GM23338 (cell line): ENCODE measurements around the gene PPFIBP1. TPM values are rescaled to one million over a fixed set of nuclear protein-coding genes. Genes with fewer than 3 reads are reported as not detected.

Experiments
- ATAC-seq: fragments of 200-7000 bp; cut with Tn5 transposase; 3 replicates; pipeline ENCODE4 v1.9.1; 2020
- DNase-seq: peaks from one replicate; pipeline ENCODE4 v3.0.0-alpha.2; 2015; ENCODE audit warnings: low spot score
- H2AFZ ChIP-seq: fragments of 200-600 bp; sonication (generic); 2 replicates; pipeline ENCODE4 v1.8.0; 2016; ENCODE audit warnings: antibody characterized with exemption, mild to moderate bottlenecking, moderate library complexity
- H3F3A ChIP-seq: fragments of 200-600 bp; sonication (generic); replicated peaks from 2 replicates; pipeline ENCODE4 v1.8.0; 2017; ENCODE audit warnings: antibody characterized with exemption, mixed run types, low read depth
- H3K27ac ChIP-seq: fragments of 200-600 bp; sonication (generic); 2 replicates; pipeline ENCODE4 v1.6.1; 2016; ENCODE audit warnings: low read depth
- H3K27me3 ChIP-seq: fragments of 200-600 bp; sonication (generic); 2 replicates; pipeline ENCODE4 v1.8.0; 2016; ENCODE audit warnings: mild to moderate bottlenecking, mixed run types, moderate library complexity; ENCODE audit not compliant: insufficient read depth
- H3K36me3 ChIP-seq: fragments of 200-600 bp; sonication (generic); 2 replicates; pipeline ENCODE4 v1.8.0; 2016; ENCODE audit warnings: mild to moderate bottlenecking; ENCODE audit not compliant: insufficient read depth
- H3K4me1 ChIP-seq: fragments of 200-600 bp; sonication (generic); 2 replicates; pipeline ENCODE4 v1.8.0; 2016; ENCODE audit warnings: mild to moderate bottlenecking, moderate library complexity; ENCODE audit not compliant: insufficient read depth
- H3K4me2 ChIP-seq: fragments of 200-600 bp; sonication (generic); 2 replicates; pipeline ENCODE4 v1.7.1; 2017; ENCODE audit warnings: mixed run types
- H3K4me3 ChIP-seq: fragments of 200-600 bp; sonication (generic); 2 replicates; pipeline ENCODE4 v1.6.1; 2016; ENCODE audit warnings: mixed run types
- H3K79me2 ChIP-seq: fragments of 200-600 bp; sonication (generic); replicated peaks from 2 replicates; pipeline ENCODE4 v1.8.0; 2017; ENCODE audit warnings: mild to moderate bottlenecking; ENCODE audit not compliant: insufficient read depth
- H3K9me2 ChIP-seq: fragments of 200-600 bp; sonication (generic); 2 replicates; pipeline ENCODE4 v1.8.0; 2017; ENCODE audit not compliant: insufficient read depth
- H4K20me1 ChIP-seq: fragments of 200-600 bp; sonication (generic); replicated peaks from 2 replicates; pipeline ENCODE4 v1.8.0; 2017; ENCODE audit warnings: mild to moderate bottlenecking; ENCODE audit not compliant: insufficient read depth
- H3K27ac Mint-ChIP-seq: 2 replicates; pipeline ENCODE4 v1.8.0; 2020; ENCODE audit warnings: inconsistent platforms, mild to moderate bottlenecking, moderate library complexity, mixed read lengths
- H3K27me3 Mint-ChIP-seq: 3 replicates; pipeline ENCODE4 v1.8.0; 2022; ENCODE audit warnings: low read depth, mild to moderate bottlenecking, moderate library complexity, mixed read lengths, inconsistent platforms; ENCODE audit not compliant: insufficient read depth, poor library complexity
- H3K36me3 Mint-ChIP-seq: 3 replicates; pipeline ENCODE4 v1.8.0; 2021; ENCODE audit warnings: low read depth, mild to moderate bottlenecking, inconsistent platforms, moderate library complexity, mixed read lengths
- H3K4me1 Mint-ChIP-seq: 3 replicates; pipeline ENCODE4 v1.8.0; 2020; ENCODE audit warnings: mild to moderate bottlenecking, inconsistent platforms, mixed read lengths
- H3K4me3 Mint-ChIP-seq: 3 replicates; pipeline ENCODE4 v1.8.0; 2021; ENCODE audit warnings: moderate library complexity, mild to moderate bottlenecking, inconsistent platforms, mixed read lengths
- H3K9me3 Mint-ChIP-seq: 3 replicates; pipeline ENCODE4 v1.8.0; 2020; ENCODE audit warnings: moderate library complexity, mild to moderate bottlenecking, inconsistent platforms, mixed read lengths
- ETS1 ChIP-seq: IDR thresholded peaks from 2 replicates; pipeline ENCODE4 v1.6.1; 2016; ENCODE audit warnings: antibody characterized with exemption
- EZH2 ChIP-seq: fragments of 200-600 bp; sonication (generic); IDR thresholded peaks from one replicate; pipeline ENCODE4 v1.8.0; 2017; ENCODE audit warnings: antibody characterized with exemption, mild to moderate bottlenecking, low read depth; ENCODE audit not compliant: unreplicated experiment
- EZH2phosphoT487 ChIP-seq: fragments of 200-600 bp; sonication (generic); IDR thresholded peaks from one replicate; pipeline ENCODE4 v1.8.1; 2018; ENCODE audit warnings: antibody characterized with exemption; ENCODE audit not compliant: unreplicated experiment
- JUNB ChIP-seq: IDR thresholded peaks from one replicate; pipeline ENCODE4 v1.6.1; 2016; ENCODE audit warnings: antibody characterized with exemption; ENCODE audit not compliant: unreplicated experiment
- NANOG ChIP-seq: IDR thresholded peaks from 2 replicates; pipeline ENCODE4 v1.6.1; 2016; ENCODE audit warnings: antibody characterized with exemption, borderline replicate concordance
- POLR2AphosphoS5 ChIP-seq: IDR thresholded peaks from 2 replicates; pipeline ENCODE4 v1.6.1; 2016; ENCODE audit warnings: antibody characterized with exemption, low read depth
- STAT1 ChIP-seq: IDR thresholded peaks from one replicate; pipeline ENCODE4 v1.6.1; 2016; ENCODE audit warnings: antibody characterized with exemption; ENCODE audit not compliant: unreplicated experiment
- ZNF114 ChIP-seq: fragments of 250-450 bp; sonication (Bioruptor Pico); IDR thresholded peaks from 2 replicates; pipeline ENCODE4 v1.5.0; 2020; ENCODE audit warnings: mild to moderate bottlenecking, moderate library complexity
- ZNF331 ChIP-seq: fragments of 250-450 bp; sonication (Bioruptor Pico); IDR thresholded peaks from 2 replicates; pipeline ENCODE4 v1.5.0; 2020; ENCODE audit warnings: low read depth, mild to moderate bottlenecking, moderate library complexity
- polyA plus RNA-seq: library from polyadenylated mRNA; unstranded; fragments of >200 nt; fragmentation: Nextera tagmentation; extraction: Ambion mirVana; gene quantifications from 2 replicates; pipeline ENCODE4 v1.2.1, GENCODE V29; 2016
- total RNA-seq: library from RNA; depleted of rRNA; stranded (reverse); fragments of >200 nt; shearing (Covaris generic); gene quantifications from 2 replicates; pipeline ENCODE4 v1.2.3, GENCODE V29; 2014
- TF ChIP-seq, protein P1 (sequence below), 2 experiments: fragments of 200-600 bp in 1 of 2; sonication (generic) in 1 of 2; conservative IDR thresholded peaks; 2 replicates each; pipeline versions ENCODE4 v1.5.1 to v1.6.1; 2016 to 2017; ENCODE audit warnings: antibody characterized with exemption in 2 of 2, low read depth in 2 of 2, mild to moderate bottlenecking in 2 of 2, moderate library complexity in 1 of 2

Gene PPFIBP1
- total and polyA plus RNA-seq, 2 experiments from 2014 or later, result 33.2 to 41.9 TPM

DNA sequence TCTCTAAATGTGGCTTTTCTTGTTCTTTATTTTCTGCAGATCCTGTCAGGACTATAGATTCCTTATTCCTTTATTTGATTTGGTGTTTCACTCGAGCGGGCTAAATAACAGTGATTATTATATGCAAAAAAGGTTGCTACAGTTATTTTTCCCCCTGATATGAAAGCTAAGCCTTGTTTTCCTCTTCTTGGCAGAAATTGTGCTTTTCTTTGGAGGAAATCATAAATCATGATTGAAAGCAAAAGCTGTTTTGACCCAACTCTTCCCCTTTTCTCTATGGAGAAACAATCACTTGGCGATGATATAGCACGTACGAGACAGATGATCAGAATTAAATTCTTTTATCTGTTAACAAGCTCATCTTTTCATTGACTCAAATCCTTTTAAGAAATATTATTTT is 31.4 kb downstream of the PPFIBP1 start:
- Mint-ChIP-seq H3K36me3 (no peaks in the 10 kb centered on the region), H3K4me3 (no peak overlapping the region), H3K27me3 (peaks cover 3% of the 10 kb centered on the region), H3K4me1 (peaks cover 47% of the 10 kb centered on the region), H3K27ac (no peak overlapping the region), H3K9me3 (no peaks in the 10 kb centered on the region)
- H3F3A ChIP-seq, result no peaks in the 10 kb centered on the region
- no peak overlapping the region for H3K27ac ChIP-seq
- no peak for TF ChIP-seq EZH2
- no peak for TF ChIP-seq JUNB
- no peak for TF ChIP-seq ZNF331
- DNase-seq (no peak), ATAC-seq (no peak)
- peaks cover 17% of the 10 kb centered on the region for H4K20me1 ChIP-seq
- no peaks in the 10 kb centered on the region for H3K36me3 ChIP-seq
- H3K4me3 ChIP-seq, result no peak overlapping the region
- peaks cover 16% of the 10 kb centered on the region for H3K4me1 ChIP-seq
- no peaks in the 10 kb centered on the region for H3K27me3 ChIP-seq
- H3K4me2 ChIP-seq, result no peak overlapping the region
- H3K79me2 ChIP-seq, result peaks cover 58% of the 10 kb centered on the region
- H2AFZ ChIP-seq, result no peak overlapping the region
- no peaks in the 10 kb centered on the region for H3K9me2 ChIP-seq

GRCh38 chr12:27555925-27556778 is 32.1 kb downstream of the PPFIBP1 start:
- H3K27ac Mint-ChIP-seq, result peak overlapping the region; percentile 20; the same call in 1 of the 2 replicates
- Histone ChIP-seq H2AFZ (no peak overlapping the region), H3K36me3 (no peaks in the 10 kb centered on the region), H3K9me2 (no peaks in the 10 kb centered on the region), H3K79me2 (peaks cover 55% of the 10 kb centered on the region), H3K4me1 (peaks cover 19% of the 10 kb centered on the region), H3K27me3 (no peaks in the 10 kb centered on the region), H3K4me3 (no peak overlapping the region), H4K20me1 (peaks cover 15% of the 10 kb centered on the region), H3K4me2 (no peak overlapping the region), H3F3A (no peaks in the 10 kb centered on the region), H3K27ac (no peak overlapping the region)
- no peak overlapping the region for H3K4me3 Mint-ChIP-seq
- peaks cover 49% of the 10 kb centered on the region for H3K4me1 Mint-ChIP-seq
- H3K27me3 Mint-ChIP-seq, result peaks cover 3% of the 10 kb centered on the region
- ATAC-seq (no peak), DNase-seq (no peak)
- H3K9me3 Mint-ChIP-seq, result no peaks in the 10 kb centered on the region
- TF ChIP-seq POLR2AphosphoS5 (no peak), JUNB (no peak), ZNF114 (CRISPR knock-in tag) (no peak), STAT1 (no peak), EZH2phosphoT487 (no peak), NANOG (no peak), ETS1 (no peak), ZNF331 (no peak)
- TF ChIP-seq, protein P1, sequence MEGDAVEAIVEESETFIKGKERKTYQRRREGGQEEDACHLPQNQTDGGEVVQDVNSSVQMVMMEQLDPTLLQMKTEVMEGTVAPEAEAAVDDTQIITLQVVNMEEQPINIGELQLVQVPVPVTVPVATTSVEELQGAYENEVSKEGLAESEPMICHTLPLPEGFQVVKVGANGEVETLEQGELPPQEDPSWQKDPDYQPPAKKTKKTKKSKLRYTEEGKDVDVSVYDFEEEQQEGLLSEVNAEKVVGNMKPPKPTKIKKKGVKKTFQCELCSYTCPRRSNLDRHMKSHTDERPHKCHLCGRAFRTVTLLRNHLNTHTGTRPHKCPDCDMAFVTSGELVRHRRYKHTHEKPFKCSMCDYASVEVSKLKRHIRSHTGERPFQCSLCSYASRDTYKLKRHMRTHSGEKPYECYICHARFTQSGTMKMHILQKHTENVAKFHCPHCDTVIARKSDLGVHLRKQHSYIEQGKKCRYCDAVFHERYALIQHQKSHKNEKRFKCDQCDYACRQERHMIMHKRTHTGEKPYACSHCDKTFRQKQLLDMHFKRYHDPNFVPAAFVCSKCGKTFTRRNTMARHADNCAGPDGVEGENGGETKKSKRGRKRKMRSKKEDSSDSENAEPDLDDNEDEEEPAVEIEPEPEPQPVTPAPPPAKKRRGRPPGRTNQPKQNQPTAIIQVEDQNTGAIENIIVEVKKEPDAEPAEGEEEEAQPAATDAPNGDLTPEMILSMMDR (conservative IDR thresholded peaks at IDR 0.05; ENCODE audit: low read depth in 2 of 2), result no peak
- H3K36me3 Mint-ChIP-seq, result no peaks in the 10 kb centered on the region
